GM19468 (cell line): Measurements from ENCODE around the gene MAB21L4.

Experiments used
- ATAC-seq: cut with Tn5 transposase; IDR thresholded peaks from one replicate; pipeline ENCODE4 v1.9.1; 2021; ENCODE audit warnings: mild to moderate bottlenecking, moderate library complexity, moderate number of reproducible peaks; ENCODE audit not compliant: unreplicated experiment; ENCODE audit errors: extremely low read depth

Gene MAB21L4

DNA sequence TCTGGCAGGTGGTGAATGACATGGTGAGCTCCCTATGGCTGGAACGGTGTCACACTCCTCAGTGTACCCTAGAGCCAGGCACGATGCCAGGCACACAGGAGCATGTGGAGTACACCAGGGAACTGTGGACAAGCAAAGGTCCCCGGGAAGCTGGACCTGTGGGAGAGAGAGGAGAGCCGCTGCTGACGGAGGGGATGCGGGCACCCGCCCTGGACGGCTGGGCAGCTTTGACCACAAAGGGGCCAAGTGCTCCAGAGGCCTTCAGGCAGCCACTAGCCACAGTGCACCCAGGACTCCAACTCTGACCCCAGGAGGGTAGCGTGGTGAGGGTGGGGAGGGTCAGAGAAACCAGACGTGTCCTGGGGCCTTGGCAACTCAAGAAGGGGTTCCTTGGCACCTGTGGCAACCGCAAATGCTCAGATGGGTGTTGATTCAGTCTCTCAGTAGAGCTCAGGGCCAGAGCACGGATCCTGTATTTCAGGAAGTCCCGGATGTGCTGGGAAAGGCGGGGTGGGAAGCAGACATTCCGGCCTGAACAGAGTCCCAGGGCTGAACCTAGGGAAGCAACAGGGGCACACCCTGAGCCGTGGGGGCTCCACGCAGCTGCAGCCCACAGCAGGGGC is 2.3 kb upstream of the MAB21L4 start:
- no peak for ATAC-seq

DNA sequence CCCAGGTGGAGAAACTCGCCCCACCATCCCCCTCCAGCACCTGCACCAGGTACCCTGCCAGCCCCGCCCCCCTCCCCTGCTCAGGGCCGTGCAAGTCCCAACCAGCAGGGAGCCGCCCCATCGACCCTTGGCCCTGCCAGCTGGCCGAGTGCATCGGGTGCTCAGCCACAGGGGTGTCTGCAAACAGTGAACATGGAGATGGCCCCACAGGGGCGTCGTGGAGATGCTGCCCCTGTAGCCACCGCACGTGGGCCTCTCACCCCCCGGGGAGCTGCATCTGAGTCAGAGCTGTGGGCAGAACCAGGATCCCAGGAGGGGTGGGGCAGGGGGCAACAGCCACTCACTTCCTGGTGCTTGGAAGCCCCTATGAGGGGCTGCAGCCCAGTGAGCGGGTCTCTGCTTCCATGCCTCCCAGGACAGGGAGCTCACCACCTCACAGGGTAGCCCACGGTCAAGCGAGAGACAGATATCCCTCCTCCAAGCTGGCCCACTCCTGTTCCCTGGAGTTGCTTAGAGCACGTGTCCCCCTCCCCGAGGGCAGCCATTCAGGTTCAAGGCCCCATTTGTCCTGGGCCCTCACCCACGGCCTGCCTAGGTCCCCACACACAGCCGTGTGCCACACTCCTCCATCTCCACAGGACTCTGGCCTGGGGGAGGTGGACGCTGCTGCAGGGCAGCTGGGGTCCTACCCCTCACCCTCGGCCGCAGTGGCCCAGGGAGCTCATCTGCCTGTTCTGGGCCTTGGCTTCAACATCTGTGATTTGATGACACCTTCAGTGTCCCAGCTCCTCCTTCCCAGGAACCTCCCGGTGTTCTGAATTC is 1.1 kb upstream of the MAB21L4 start:
- no peak for ATAC-seq

DNA sequence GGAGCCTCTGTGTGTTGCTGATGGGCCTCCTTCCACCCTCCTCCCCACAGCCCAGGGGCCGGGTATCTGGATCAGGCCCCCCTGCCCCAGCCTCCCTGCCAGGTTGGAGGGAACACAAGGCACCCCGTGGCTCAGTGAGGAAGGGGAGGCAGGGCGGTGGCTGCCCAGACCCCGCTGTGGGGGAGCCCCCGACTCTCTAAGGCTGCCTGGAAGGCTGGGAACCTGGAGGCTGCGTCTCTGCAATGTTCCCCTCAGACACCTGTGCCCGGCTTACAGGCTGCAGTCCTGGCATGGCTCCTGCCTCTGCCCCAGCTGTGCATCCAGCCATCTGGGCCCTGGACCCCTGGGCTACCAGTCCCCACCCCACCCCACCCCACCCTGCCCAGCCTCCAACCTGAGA is 438 bp upstream of the MAB21L4 start:
- no peak for ATAC-seq

DNA sequence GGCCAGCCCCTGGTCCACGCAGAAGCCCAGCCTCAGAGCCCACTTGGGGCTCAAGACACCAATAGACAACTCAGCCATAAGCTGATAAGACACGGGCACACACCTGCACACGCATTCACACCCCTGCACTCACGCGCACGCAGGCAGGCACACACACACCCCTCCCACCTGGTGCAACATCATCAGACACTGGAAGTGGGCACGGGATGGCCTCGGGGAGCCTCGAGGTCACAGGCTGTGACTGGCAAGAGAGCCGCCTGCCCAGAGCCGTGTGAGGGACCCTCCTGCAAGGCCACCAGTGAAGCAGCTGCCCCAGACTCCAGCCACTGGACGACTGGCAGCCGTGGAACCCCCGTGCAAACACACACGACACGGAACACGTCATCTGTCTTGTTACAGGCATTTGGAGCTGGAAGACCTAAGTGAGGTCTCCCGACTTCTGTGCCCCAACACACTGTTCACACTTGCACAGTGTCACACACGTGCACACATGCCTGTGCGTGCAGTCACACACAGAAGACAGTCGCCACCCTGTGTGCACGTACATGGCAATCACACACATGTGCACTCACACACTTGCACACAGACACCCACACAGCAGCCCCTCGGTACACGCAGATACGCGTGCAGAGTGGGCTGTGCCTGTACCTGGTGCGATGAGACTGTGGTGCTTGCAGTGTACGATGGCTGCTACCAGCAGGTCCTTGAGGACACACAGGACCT is 959 bp downstream of the MAB21L4 start:
- no peak for ATAC-seq

DNA sequence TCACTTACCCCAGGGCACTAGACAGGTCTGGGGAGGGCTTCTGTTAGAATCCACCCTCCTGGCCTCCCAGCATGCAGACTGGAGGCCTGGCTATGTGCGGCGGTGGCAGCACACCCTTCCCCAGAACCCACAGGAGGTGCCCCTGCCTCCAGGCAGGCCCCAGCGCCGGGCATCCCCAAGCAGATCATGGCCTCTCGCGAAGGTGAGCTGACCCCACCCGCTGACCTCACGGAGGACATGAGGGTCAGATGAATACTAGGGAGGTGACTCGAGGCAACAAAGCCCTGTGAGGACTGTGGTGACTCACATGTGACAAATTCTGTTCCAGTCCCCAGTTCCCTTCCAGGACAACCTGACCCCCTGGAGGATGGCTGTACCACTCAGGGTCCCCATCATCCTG is 1.9 kb downstream of the MAB21L4 start:
- no peak for ATAC-seq

DNA sequence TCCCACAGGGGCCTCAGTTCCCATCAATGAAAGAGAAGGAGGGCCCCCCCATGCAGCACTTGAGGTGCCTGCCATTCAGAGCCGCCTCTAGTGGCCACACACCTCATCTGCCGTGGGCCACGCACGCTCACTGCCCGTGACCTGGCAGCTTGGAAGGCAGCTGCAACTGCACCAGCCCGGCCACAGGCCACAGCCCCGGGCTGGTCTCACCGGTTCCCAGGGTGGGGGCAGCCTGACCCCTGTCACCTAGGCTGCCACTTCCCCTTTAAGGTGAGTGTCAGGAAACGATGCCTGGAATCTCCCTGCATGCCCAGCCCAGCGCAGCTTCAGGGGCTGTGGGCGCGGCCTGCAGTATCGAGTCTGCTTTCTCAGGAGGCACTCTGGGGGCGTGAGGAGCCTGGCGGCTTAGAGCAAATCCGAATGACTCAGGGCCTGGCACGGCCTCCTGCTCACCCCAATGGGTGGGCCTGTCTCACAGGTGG is 2.6 kb downstream of the MAB21L4 start:
- ATAC-seq, result no peak

DNA sequence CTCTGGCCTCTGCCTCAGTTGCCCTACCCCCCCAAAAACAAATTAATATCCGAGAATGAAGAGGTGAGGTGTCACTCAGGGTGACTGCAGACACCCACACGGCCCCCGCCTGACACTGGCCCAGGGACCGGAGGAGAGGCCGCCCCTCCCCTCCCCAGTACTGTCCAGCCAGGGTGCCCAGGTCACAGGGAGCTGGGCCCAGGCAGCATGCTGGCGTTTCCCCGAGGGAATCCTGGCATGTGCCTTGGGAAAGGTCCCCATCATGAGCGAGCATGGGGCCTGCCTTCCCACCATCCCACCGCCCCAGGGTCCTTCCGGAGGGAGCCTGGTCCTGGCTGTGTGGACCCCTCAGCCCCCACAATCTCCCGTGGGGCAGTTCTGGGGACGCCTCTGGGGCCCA is 3.0 kb downstream of the MAB21L4 start:
- no peak for ATAC-seq

DNA sequence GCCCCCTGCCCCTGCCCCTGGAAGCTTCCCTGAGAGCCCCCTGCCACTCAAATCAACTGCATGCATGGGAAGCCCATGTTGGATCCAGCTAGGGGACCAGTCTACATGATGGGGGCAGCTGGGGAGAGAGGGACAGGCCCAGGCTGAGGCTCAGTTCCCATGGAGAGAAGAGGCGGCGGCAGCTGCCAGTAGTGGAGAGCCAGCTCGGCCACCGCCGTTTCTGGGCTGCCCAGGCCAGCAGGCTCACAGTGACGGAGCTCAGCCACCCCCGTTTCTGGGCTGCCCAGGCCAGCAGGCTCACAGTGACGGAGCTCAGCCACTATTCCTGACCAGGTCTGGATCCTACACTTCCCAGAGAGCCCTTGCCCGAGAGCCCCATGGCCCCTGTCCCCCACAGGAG is 3.6 kb downstream of the MAB21L4 start:
- no peak for ATAC-seq

DNA sequence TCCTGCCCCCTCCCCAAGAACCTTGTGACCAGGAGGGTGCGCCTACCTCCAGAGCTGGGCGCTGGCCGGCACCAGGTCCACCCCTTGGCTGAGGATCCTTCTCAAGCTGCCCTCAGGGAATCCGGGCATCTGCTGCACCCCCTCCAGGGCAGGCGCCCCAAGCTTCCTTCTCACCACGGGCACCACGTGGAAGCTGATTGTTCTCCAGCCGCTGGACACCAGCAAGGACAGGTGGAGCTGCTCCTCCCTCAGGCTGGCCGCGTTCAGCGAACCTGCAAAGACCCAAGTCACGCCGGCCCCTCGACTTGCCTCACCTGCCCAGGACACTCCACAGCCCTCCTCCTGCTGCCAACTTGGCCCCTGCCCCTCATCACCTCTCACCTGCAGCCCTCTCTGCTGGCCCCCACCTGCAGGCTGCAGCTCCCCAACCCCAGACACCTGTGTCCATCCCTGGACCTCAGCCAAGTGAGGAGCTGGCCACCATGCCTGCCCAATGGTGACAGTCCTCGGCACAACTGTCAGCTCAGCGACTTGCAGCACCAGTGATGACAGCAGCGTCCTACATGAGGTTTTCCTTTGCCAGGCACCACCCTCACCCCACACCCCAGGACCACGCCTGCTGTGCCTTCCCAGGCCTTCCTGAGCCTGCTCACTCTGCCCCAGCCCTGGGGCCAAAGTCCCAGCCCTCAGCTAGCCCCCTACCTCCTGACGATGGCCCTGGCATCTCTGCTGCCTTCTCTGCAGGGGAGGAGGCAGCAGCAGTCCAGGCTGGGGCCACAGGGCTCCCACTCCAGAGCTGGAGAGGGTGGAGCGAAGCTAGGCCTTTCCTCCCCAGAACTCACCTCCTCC is 4.2 kb downstream of the MAB21L4 start:
- no peak for ATAC-seq

DNA sequence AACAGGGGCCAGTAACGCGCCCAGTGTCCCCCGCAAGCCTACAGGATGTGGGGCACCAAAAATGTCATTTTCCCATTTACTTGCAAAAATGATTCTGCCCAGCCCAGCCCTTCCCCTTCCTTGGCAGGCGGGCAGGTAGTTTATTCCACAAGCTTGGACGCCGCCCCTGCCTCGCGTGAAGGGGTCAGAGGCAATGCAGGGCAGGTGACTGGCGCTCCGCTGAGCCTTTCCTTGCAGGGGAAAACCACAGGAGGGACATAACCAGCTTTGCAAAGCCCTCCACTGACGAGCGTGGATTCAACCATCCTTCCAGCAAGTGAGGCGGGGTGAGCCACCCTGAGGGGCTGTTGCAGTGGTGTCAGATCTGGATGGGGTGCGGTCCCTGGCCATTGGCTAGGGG is 5.3 kb downstream of the MAB21L4 start:
- no peak for ATAC-seq

DNA sequence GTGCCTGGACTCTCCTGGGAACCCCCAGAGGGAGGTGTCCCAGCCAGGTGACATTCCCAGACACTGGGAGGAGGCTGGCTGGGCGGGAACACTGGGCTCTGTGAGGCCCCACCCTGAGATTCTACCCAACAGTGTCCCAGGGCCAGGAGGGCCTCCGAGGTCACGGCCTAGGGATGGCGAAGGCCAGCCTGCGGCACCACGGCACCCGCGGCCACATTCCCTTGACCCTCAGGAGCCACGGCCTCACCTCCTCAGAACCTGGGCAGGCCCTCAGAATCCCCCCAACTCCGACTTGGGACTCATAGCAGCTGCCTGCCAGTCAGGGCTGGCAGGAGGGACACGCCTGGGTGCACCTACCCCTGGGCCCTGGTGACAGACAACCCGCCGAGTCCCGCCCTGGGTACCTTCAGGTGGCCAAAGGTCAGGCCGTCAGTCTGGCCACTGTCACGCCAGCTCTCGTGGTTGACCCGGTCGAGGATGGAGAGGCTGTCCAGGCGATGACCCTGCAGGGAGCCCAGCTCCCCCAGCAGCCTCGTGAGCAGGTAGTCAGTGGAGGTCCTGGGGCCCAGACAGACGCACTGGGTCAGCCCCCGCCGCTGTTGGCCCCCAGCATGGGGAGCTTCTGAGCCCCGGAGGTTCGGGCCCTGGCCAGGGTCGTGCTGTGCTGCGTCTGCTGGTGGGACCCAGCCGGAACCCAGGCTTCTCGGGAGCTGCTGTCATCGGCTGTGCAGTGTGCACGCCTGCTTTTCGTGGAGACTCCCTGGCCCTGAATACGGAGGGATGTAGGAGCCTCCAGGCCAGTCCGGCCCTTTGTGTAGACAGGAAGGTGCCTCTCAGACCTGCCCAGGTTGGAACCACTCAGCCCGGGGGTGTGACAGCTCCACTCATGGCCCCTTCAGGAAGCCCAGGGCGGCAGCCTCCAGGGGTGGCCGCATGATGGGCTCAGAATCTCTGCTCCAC is 6.1 kb downstream of the MAB21L4 start:
- ATAC-seq, result no peak

DNA sequence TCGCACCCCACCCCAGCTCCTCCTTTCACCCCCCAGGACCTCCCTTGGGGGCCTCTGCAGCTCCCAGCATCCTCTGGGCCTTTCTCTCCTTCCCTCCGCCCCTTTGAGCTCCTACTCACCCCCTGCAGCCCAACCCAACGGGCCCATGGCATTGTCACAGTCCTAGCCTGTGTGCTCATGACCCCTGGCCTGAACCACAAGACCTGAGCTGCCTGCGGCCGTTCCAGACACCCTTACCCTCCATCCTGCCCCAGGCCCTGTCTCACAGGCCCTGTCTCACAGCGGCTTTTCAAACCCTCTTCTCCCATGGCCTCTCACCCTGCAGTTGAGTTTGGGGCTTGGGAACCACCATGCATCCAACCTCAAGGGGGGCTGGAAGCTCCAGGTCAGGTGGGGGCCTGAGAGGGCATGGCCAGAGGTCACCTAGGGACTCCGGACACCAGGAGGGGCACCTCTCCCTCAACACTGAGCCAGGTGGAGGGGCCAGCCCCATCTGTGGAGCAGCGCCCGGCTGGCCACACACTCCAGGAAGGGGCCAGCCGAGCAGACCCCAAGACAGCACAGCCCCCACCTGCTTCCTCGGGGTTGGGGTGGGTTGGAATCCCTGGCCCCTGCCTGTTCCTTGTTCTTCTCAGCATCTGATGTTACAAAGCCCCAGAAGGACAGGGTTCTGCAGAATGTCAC is 6.9 kb downstream of the MAB21L4 start:
- ATAC-seq, result no peak

DNA sequence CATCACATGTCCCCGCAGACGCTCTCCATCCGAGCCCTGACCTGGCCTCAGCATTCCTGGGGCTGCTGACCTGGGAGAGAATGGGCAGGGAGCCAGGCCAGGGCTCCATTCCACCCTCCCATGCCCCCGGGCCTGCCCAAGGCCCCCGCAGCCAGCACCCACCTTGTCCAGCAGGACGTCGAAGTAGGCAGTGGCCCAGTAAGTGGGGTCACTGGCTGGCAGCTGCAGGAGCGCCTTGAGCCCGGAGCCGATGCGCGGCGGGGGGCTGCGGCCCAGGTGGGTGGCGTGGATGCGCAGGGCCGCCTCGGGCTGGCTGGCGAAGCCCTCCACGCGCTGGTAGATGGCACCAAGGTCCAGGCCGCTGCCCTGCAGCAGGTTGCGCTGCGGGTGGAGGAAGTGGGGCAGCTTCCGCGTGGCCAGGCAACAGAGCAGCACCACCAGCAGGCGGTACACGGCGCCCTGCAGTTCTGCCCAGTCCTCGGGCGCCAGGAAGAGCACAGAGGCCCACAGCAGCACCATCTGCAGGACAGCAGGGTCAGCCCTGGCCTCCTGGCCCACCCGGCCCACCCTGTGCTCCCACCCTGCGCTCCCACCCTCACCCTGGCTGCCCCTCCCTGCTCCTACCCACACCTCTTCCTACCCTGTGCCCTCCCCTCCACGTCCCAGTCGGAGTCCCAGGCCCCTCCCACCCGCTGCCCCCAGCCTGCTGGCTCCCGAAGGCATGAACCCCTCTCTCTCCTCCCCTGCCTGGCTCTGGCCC is 7.6 kb downstream of the MAB21L4 start:
- ATAC-seq, result no peak

DNA sequence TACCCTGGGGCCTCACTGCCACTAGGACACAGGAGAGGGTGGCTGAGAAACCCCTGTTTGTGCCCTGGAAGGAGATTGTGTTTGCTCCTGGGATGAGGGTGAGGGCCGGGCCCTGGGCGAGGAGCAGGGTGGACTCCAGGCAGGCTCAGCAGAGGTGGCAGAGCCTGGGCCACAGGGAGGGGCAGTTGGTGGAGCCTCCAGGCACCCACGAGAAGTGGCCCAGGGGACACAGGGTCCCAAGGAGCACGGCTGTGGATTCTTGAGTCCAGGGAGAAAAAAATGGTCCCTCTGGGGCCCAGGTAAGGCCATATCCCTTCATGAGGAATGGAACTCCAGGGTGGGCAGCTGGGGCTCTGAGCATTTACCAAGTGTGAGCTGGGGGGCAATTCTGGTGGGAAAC is 8.3 kb downstream of the MAB21L4 start:
- ATAC-seq, result no peak

DNA sequence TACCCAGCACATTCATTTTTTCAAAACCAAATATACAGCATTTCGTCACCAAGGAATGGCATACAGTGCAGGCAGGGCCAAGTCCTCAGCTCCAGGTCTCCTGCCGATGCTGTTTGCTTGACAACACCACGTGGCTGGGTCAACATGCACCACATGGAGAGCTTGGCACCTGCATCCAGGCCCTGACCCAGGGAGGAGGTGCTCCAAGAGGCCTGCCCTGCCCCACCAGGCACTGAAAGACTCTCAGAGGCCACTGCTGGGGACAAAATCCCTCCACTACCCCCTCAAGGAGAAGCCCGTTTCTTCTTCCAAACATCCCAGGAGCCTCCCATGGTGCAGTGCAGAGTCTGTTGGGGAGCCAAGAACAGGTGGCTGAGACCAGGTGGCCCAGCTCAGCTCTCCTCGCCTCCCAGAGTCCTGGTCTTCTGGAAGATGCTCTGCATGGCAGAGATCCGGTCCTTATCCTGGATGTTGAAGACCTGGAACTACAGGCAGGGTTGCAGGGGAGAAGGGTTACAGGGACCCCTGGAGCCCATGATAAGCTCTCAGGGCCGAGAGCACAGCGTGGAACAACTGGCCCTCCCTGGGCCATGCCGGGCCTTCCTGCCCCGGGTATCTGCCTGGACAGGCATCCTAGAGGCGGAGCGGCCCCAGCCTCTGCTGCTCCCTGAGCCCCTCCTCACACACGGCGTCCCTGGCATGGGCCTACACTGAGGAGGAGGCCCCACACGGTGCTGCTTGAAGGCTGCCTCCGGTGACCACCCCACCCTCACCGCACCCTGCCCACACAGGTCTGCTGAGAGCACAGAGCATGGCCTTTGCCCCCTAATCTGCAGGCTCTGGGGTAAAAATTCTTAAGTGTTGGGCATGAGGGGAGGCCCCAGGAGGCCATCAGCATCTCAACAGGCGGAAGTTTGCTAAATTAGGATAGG is 9.0 kb downstream of the MAB21L4 start:
- ATAC-seq, result no peak

DNA sequence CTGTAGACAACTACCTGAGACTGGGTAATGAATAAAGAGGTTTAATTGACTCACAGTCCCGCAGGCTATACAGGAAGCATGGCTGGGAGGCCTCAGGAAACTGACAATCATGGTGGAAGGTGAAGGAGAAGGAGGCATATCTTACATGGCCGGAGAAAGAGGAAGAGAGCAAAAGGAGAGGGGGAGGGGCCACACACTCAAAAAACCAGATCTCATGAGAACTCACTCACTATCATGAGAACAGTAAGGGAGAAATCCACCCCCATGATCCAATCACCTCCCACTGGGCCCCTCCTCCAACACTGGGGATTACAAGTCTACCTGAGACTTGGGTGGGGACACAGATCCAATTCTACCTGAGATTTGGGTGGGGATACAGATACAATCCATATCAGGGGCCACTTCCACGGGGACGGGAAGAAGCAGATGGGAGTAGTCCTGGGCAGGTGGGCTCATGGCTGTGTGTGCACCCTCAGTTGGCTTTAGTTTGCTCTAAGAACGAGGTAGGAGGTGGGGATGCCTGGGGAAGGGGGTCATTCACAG is 9.9 kb downstream of the MAB21L4 start:
- ATAC-seq, result no peak

DNA sequence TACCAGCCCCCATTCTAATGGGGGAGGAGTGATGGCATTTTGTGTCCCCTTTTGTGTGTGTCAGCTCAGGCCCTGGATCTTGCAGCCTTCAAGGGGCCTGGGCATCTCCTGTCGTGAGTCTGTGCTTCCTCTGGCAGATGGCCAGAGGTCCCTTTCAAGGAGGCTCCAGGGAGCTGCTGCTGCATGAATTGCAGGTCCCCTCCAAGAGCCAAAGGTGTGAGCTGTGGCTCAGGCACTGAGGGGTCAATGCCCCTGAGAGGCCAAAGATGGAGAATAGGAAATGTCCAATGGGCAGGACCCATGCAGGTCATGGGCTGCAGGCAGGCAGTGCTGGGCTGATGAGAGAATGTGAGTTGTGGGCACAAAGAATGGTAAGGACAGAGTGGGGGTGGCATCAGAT is 10.4 kb downstream of the MAB21L4 start:
- ATAC-seq, result no peak
